Measurements from ENCODE around the gene CTDP1. TPM values are rescaled to one million over a fixed set of nuclear protein-coding genes. Genes with fewer than 3 reads are reported as not detected.

Gene CTDP1
- total RNA-seq, 2 donors from 2014 or later: 8.8 to 21.8 TPM

DNA sequence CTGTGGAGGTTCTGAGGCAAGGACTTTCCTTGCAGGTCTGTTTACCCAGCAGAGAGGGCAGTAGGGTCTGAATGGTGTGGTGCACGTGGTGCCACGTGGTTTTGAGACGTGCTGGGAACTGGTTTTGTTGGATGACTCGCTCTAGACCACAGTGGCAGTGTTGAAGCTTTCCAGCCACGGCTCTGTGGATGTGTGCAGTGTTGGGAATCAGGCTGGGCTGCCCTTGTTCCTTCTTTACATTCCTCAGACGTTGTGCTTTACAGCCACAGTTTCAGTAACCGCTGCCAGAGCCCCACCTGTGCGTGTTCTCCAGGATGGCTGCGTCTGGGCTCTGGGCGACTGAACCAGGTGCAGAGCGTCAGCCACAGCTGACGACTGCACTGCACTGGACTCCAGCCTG is 8.2 kb downstream of the CTDP1 start:
- Histone ChIP-seq H3K36me3 (replicated peaks in 1 of 2; ENCODE audit: insufficient read depth in 1 of 2, low read depth in 2 of 2) (no peaks in the 10 kb centered on the region), H3K9me3 (no peaks in the 10 kb centered on the region), H3K4me3 (no peak overlapping the region), H3K4me1 (peaks cover 22% of the 10 kb centered on the region), H3K27me3 (no peaks in the 10 kb centered on the region), H3K27ac (peak overlapping the region; percentile 71 to 80 (median 74))
- TF ChIP-seq, protein P1, sequence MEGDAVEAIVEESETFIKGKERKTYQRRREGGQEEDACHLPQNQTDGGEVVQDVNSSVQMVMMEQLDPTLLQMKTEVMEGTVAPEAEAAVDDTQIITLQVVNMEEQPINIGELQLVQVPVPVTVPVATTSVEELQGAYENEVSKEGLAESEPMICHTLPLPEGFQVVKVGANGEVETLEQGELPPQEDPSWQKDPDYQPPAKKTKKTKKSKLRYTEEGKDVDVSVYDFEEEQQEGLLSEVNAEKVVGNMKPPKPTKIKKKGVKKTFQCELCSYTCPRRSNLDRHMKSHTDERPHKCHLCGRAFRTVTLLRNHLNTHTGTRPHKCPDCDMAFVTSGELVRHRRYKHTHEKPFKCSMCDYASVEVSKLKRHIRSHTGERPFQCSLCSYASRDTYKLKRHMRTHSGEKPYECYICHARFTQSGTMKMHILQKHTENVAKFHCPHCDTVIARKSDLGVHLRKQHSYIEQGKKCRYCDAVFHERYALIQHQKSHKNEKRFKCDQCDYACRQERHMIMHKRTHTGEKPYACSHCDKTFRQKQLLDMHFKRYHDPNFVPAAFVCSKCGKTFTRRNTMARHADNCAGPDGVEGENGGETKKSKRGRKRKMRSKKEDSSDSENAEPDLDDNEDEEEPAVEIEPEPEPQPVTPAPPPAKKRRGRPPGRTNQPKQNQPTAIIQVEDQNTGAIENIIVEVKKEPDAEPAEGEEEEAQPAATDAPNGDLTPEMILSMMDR (IDR thresholded peaks at IDR 0.05): no peak
- TF ChIP-seq POLR2A (IDR thresholded peaks at IDR 0.05): peak in 1 of 3 donors; percentile 17
- peak; percentile 82 to 96 (median 88) for DNase-seq
- ATAC-seq: peak; percentile 96
- intact Hi-C loops (cut with DNase I): no loop called here
- 23 to 29% methylated on average over 12 of the region's 12 CpGs for WGBS, 2 donors

DNA sequence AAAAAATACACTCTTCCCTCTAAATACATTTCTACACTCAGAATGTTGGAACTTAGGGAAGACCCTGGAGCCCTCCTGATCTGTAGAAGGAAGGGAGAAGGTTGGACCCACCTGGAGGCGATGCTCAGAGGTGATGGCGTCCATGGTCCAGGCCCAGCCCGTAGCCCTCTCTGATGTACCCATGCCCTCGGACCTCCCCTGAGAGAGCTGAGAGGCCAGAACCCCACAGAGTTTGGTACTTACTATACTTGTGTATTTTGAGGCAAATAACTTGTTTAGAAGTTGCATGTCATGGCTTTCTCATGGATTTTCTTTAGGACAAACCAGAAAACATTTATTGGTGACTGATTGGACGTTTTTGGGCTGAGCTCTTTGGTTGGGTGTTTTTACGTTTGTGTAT is 10.5 kb downstream of the CTDP1 start:
- intact Hi-C loops (cut with DNase I): no loop called here

DNA sequence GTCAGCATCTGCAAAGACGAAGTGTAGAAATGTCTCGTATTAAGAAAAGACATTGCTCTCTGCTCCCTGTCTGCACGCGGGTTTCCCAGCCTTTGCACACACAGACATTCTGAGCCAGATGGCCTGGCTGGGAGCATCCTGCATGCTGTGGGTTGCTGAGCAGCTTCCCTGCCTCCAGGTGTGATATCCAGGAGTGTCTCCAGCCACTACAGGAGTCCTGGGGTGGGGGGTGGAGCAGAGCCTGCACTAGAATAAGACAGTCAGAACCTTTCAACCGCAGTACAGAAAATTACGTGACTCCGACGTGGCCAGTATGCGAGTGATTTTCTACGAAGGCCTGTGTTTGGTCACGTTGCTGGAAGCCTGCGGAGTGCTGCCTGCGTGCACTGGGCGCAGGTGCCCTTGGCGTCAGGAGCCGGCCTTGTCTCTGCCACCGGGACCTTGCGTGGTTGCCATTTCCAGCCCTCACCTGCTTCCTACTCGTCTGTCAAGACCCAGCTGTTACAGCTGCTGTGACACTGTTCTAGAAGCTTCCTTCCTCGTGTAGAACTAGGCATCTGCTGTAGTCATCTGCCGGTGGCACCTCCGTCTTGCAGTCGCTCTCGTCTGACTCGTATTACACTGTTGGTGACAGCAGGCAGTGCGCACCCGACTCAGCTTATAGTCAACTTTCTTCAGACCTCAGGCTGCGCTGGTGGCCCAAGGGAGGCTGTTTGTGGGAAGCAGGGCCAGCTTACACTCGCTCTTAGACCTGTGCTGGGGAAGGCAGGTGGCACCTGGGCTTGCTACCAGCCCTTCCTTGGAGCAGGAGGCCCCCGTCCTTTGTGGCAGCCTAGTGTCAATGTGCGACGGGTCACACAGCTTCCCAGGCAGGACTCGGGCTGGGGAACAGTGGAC is 11.2 kb downstream of the CTDP1 start:
- ATAC-seq (no peak), DNase-seq (no peak)
- peaks cover 0 to 4% of the 10 kb centered on the region in 2 donors for H3K36me3 ChIP-seq (replicated peaks in 1 of 2; ENCODE audit: insufficient read depth in 1 of 2, low read depth in 2 of 2)
- no peaks in the 10 kb centered on the region for H3K9me3 ChIP-seq
- WGBS, 2 donors: 77 to 93% methylated on average over 29 to 32 of the region's 33 CpGs
- H3K4me1 ChIP-seq: peaks cover 12% of the 10 kb centered on the region
- TF ChIP-seq, protein P1 (IDR thresholded peaks at IDR 0.05): no peak
- intact Hi-C loops (cut with DNase I): no loop called here
- no peak overlapping the region for H3K27ac ChIP-seq
- no peak overlapping the region for H3K4me3 ChIP-seq
- no peaks in the 10 kb centered on the region for H3K27me3 ChIP-seq

More for the DNA sequence above, 10.5 kb downstream of the CTDP1 start:
- DNase-seq (no peak), ATAC-seq (no peak)
- no peaks in the 10 kb centered on the region for H3K9me3 ChIP-seq
- H3K4me1 ChIP-seq: peaks cover 12% of the 10 kb centered on the region
- no peaks in the 10 kb centered on the region for H3K36me3 ChIP-seq (replicated peaks in 1 of 2; ENCODE audit: insufficient read depth in 1 of 2, low read depth in 2 of 2)
- H3K27me3 ChIP-seq: no peaks in the 10 kb centered on the region
- no peak overlapping the region for H3K4me3 ChIP-seq
- no peak overlapping the region for H3K27ac ChIP-seq
- TF ChIP-seq, protein P1 (IDR thresholded peaks at IDR 0.05): no peak
- no peak for TF ChIP-seq POLR2A (IDR thresholded peaks at IDR 0.05)
- WGBS, 2 donors: 87 to 90% methylated on average over 6 of the region's 6 CpGs

DNA sequence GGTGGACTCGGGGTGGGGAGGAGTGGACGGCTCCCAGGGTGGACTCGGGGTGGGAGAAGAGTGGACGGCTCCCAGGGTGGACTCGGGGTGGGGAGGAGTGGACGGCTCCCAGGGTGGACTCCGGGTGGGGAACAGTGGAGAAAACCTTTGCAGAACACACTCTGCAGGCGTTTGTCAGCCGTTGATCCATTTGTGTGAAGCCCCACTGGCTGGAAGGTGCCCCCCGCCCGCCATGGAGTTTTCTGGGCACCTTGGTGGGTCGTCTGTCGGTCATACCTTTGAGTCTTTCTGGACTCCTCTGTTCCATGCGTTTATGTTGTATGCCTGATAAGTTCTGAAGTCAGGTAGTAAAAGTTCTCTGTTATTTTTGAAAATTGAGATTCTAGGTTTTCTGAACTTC is 12.5 kb downstream of the CTDP1 start:
- TF ChIP-seq, protein P1 (IDR thresholded peaks at IDR 0.05): no peak
- TF ChIP-seq POLR2A (IDR thresholded peaks at IDR 0.05): no peak
- ATAC-seq (no peak), DNase-seq (no peak)
- Histone ChIP-seq H3K27me3 (no peaks in the 10 kb centered on the region), H3K4me1 (peaks cover 12% of the 10 kb centered on the region), H3K9me3 (no peaks in the 10 kb centered on the region), H3K36me3 (replicated peaks in 1 of 2; ENCODE audit: insufficient read depth in 1 of 2, low read depth in 2 of 2) (peaks cover 0 to 9% of the 10 kb centered on the region in 2 donors), H3K4me3 (no peak overlapping the region), H3K27ac (no peak overlapping the region)
- intact Hi-C loops (cut with DNase I): no loop called here
- 86 to 88% methylated on average over 12 of the region's 14 CpGs for WGBS, 2 donors

Data from body of pancreas (tissue), 4 donors.